SU-DHL-6 (cell line): ENCODE data around the gene KRT6B.

Experiments
- H2AFZ ChIP-seq: fragments of 200-600 bp; sonication (generic); 2 replicates; pipeline ENCODE4 v1.6.1; 2014; ENCODE audit warnings: low read depth, mild to moderate bottlenecking, moderate library complexity, mixed read lengths, antibody characterized with exemption, low read length; ENCODE audit not compliant: severe bottlenecking
- H3F3A ChIP-seq: fragments of 200-600 bp; shearing (Covaris generic); 2 replicates; pipeline ENCODE4 v1.6.0; 2016; ENCODE audit warnings: antibody characterized with exemption, mild to moderate bottlenecking; ENCODE audit not compliant: insufficient read depth
- H3K27ac ChIP-seq: fragments of 200-600 bp; sonication (generic); 2 replicates; pipeline ENCODE4 v1.5.1; 2016; ENCODE audit warnings: low read depth, mild to moderate bottlenecking, low read length, moderate library complexity, mixed read lengths
- H3K27me3 ChIP-seq: fragments of 200-600 bp; sonication (generic), shearing (Covaris generic); 2 replicates; pipeline ENCODE4 v1.6.0; 2014; ENCODE audit warnings: mild to moderate bottlenecking, low read length
- H3K36me3 ChIP-seq: fragments of 200-600 bp; sonication (generic); 2 replicates; pipeline ENCODE4 v1.6.1; 2014; ENCODE audit warnings: mild to moderate bottlenecking, low read length, mixed read lengths
- H3K4me2 ChIP-seq: fragments of 300-600, 200-600 bp; shearing (Covaris generic), sonication (generic); 2 replicates; pipeline ENCODE4 v1.6.0; 2014; ENCODE audit warnings: low read length, low read depth, mild to moderate bottlenecking; ENCODE audit not compliant: poor library complexity, severe bottlenecking
- H3K4me3 ChIP-seq: fragments of 200-600 bp; sonication (generic); 2 replicates; pipeline ENCODE4 v1.5.1; 2014; ENCODE audit warnings: antibody characterized with exemption, low read length, mild to moderate bottlenecking, mixed read lengths; ENCODE audit not compliant: insufficient read depth, poor library complexity, severe bottlenecking
- H3K79me2 ChIP-seq: fragments of 200-600 bp; sonication (generic); 2 replicates; pipeline ENCODE4 v1.6.1; 2014; ENCODE audit warnings: mild to moderate bottlenecking, low read length, moderate library complexity; ENCODE audit not compliant: insufficient read depth
- H3K9ac ChIP-seq: fragments of 200-600 bp; sonication (generic); 2 replicates; pipeline ENCODE4 v1.7.0; 2014; ENCODE audit warnings: mild to moderate bottlenecking, low read length
- H3K9me2 ChIP-seq: fragments of 200-600 bp; sonication (generic); replicated peaks from 2 replicates; pipeline ENCODE4 v1.6.1; 2014; ENCODE audit warnings: low read length; ENCODE audit not compliant: insufficient read depth
- H3K9me3 ChIP-seq: fragments of 200-600 bp; sonication (generic); 2 replicates; pipeline ENCODE4 v1.6.1; 2014; ENCODE audit warnings: low read length, mixed read lengths; ENCODE audit not compliant: insufficient read depth
- H4K20me1 ChIP-seq: fragments of 200-600 bp; sonication (generic); 2 replicates; pipeline ENCODE4 v1.6.1; 2014; ENCODE audit warnings: low read depth, mild to moderate bottlenecking, antibody characterized with exemption, low read length, moderate library complexity, mixed read lengths
- CTCF ChIP-seq: fragments of 200-600 bp; sonication (generic); IDR thresholded peaks from one replicate; pipeline ENCODE4 v1.5.1; 2017; ENCODE audit warnings: antibody characterized with exemption, mild to moderate bottlenecking, low read length, moderate library complexity; ENCODE audit not compliant: insufficient read depth, poor library complexity, severe bottlenecking
- EZH2phosphoT487 ChIP-seq: fragments of 200-600 bp; sonication (generic), shearing (Covaris generic); conservative IDR thresholded peaks from 2 replicates; pipeline ENCODE4 v1.6.1; 2018; ENCODE audit warnings: mild to moderate bottlenecking, antibody characterized with exemption, low read length, moderate library complexity, mixed read lengths

The KRT6B gene

DNA sequence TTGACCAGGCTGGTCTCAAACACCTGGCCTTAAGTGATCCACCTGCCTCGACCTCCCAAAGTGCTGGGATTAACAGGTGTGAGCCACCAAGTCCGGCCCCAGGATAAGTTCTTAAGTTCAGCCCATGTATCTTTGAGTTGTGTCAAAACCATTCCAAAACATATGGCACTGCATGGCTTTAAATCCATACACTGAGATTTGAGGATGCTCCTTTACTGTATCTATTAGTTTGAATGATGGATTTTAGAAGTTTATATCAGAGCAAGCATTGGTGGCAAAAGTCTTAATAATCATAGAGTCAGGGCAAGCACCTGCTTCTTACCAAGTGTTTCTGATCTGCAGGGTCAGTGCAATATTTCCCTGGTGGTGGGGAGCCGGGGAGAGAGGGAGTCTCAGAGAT is 6.1 kb downstream of the KRT6B start:
- Histone ChIP-seq H3K9ac (no peak overlapping the region), H2AFZ (no peak overlapping the region), H3F3A (no peaks in the 10 kb centered on the region), H4K20me1 (no peaks in the 10 kb centered on the region), H3K4me3 (no peak overlapping the region), H3K36me3 (no peaks in the 10 kb centered on the region), H3K27ac (no peak overlapping the region), H3K4me2 (no peak overlapping the region), H3K9me3 (no peaks in the 10 kb centered on the region), H3K79me2 (no peaks in the 10 kb centered on the region), H3K27me3 (no peaks in the 10 kb centered on the region), H3K9me2 (no peaks in the 10 kb centered on the region)
- TF ChIP-seq EZH2phosphoT487 (no peak), CTCF (no peak)

- no peaks in the 10 kb centered on the region for H3K36me3 ChIP-seq
- H4K20me1 ChIP-seq, result no peaks in the 10 kb centered on the region
- no peaks in the 10 kb centered on the region for H3K79me2 ChIP-seq
- no peaks in the 10 kb centered on the region for H3K27me3 ChIP-seq
- H3K9me3 ChIP-seq, result no peaks in the 10 kb centered on the region
- H3K4me2 ChIP-seq, result no peak overlapping the region
- H3K9ac ChIP-seq, result no peak overlapping the region
- TF ChIP-seq CTCF (no peak), EZH2phosphoT487 (no peak)
- H3F3A ChIP-seq, result no peaks in the 10 kb centered on the region
- H3K27ac ChIP-seq, result no peak overlapping the region
- no peaks in the 10 kb centered on the region for H3K9me2 ChIP-seq
- H2AFZ ChIP-seq, result no peak overlapping the region
- H3K4me3 ChIP-seq, result no peak overlapping the region
Observed at GRCh38 chr12:52444647-52445595, 7.0 kb downstream of the KRT6B start.

DNA sequence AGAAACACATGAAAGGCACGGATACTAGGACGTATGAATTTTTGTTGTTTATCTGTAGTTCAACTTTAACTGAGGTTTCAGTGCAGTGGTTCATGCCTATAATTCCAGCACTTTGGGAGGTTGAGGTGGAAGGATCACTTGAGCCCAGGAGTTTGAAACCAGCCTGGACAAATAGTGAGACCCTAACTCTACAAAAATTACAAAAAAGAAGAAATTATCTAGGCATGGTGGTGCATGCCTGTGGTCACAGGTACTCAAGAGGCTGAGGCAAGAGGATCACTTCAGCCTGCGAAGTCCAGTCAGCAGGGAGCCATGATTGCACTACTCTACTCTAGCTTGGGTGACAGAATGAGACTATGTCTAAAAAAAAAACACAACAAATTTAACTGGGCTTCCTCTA is 8.0 kb downstream of the KRT6B start:
- no peak overlapping the region for H3K9ac ChIP-seq
- TF ChIP-seq EZH2phosphoT487, result no peak
- no peak for TF ChIP-seq CTCF
- H3K36me3 ChIP-seq, result no peaks in the 10 kb centered on the region
- H3K4me2 ChIP-seq, result no peak overlapping the region
- H3K79me2 ChIP-seq, result no peaks in the 10 kb centered on the region
- no peaks in the 10 kb centered on the region for H3K9me2 ChIP-seq
- H3K27ac ChIP-seq, result no peak overlapping the region
- no peaks in the 10 kb centered on the region for H3K27me3 ChIP-seq
- H2AFZ ChIP-seq, result no peak overlapping the region
- H3K4me3 ChIP-seq, result no peak overlapping the region
- no peaks in the 10 kb centered on the region for H4K20me1 ChIP-seq
- H3K9me3 ChIP-seq, result no peaks in the 10 kb centered on the region
- no peaks in the 10 kb centered on the region for H3F3A ChIP-seq
